ENCODE measurements around the gene RRP1. TPM values are rescaled to one million over a fixed set of nuclear protein-coding genes. Genes with fewer than 3 reads are reported as not detected.

The RRP1 gene
- total and polyA plus RNA-seq, 9 of the 15 experiments (the other 6 are each of a cell fraction or from before 2014, with no cell fraction given) = 0.89 to 105 (median 51.6) TPM

- TF ChIP-seq TCF15 (CRISPR knock-in tag; IDR thresholded peaks at IDR 0.05) (no peak), EWSR1 (IDR thresholded peaks at IDR 0.05; ENCODE audit: borderline replicate concordance, low read depth, partially characterized antibody) (no peak), ZMIZ1 (IDR thresholded peaks at IDR 0.05; ENCODE audit: low read depth in 2 of 2, low read length in 2 of 2) (no peak), SPI1 (IDR thresholded peaks at IDR 0.05; ENCODE audit: borderline replicate concordance, low read depth, low read length) (no peak)
These were observed 59.4 kb downstream of the RRP1 start (continued) for GRCh38 chr21:43848771-43849170.

- FAIRE-seq = no peak
- intact Hi-C loops (cut with micrococcal nuclease) = no loop called here
- no peak overlapping the region for H3K4me2 ChIP-seq (ENCODE audit: insufficient read depth, low read length)
- H4K20me1 ChIP-seq (replicated peaks; ENCODE audit: control insufficient read depth, insufficient read depth, low read length) = no peaks in the 10 kb centered on the region
- no peaks in the 10 kb centered on the region for H3K36me3 ChIP-seq (ENCODE audit: control insufficient read depth, insufficient read depth, low read length)
- no peak for ATAC-seq
- no peak overlapping the region for H3K27ac ChIP-seq (ENCODE audit: extremely low read depth, low read depth, low read length)
- H3K4me1 ChIP-seq (replicated peaks in 1 of 2; ENCODE audit: control insufficient read depth in 2 of 2, insufficient read depth in 2 of 2, low read length in 2 of 2) = peaks cover 10 to 22% of the 10 kb centered on the region in 2 experiments
- POLR2A ChIA-PET = interaction anchor here (0.6 to 1.0 kb wide), 3 partner anchors 16 to 1049 kb away, joined by 3 read pairs; no protein-coding TSS in a partner anchor
- H3K79me2 ChIP-seq (ENCODE audit: control insufficient read depth, insufficient read depth, low read length) = no peaks in the 10 kb centered on the region
- no peak for DNase-seq (ENCODE audit: extremely low read depth in 1 of 4, low spot score in 3 of 4)
- in situ Hi-C loops (cut with MboI) = no loop called here
- peaks cover 18% of the 10 kb centered on the region for H3K9me3 ChIP-seq (replicated peaks; ENCODE audit: control insufficient read depth, insufficient read depth, low read depth, low read length)
- no peak overlapping the region for H3K9ac ChIP-seq (ENCODE audit: insufficient read depth in 1 of 2, low read depth in 2 of 2, low read length in 2 of 2)
- no peak overlapping the region for H2AFZ ChIP-seq (ENCODE audit: low read depth, low read length)
- H3K27me3 ChIP-seq (ENCODE audit: control insufficient read depth in 2 of 2, insufficient read depth in 2 of 2, low read length in 2 of 2) = no peaks in the 10 kb centered on the region
- 63% methylated on average over 13 of the region's 13 CpGs for WGBS (ENCODE audit: insufficient coverage, low coverage, missing lambda C conversion rate)
- no TSS peak for BruUV-seq (replicated peaks)
- no peak overlapping the region for H3K4me3 ChIP-seq
- H3K9me1 ChIP-seq (ENCODE audit: control insufficient read depth, insufficient read depth, low read length) = no peaks in the 10 kb centered on the region
- CTCF ChIA-PET (ENCODE audit: low intra/inter-chr PET ratio) = no interaction called here
- no peak for TF ChIP-seq SIRT6 (IDR thresholded peaks at IDR 0.05; ENCODE audit: low read depth, low read length)
- no peak for TF ChIP-seq PCBP2 (IDR thresholded peaks at IDR 0.05; ENCODE audit: low read depth, low read length, poor library complexity, severe bottlenecking)
- TF ChIP-seq NR4A1 (CRISPR knock-in tag; IDR thresholded peaks at IDR 0.05) = no peak
- TF ChIP-seq NR4A1 (tag; IDR thresholded peaks at IDR 0.05) = 0 out of 2 replicates have a peak, but pooled peaks have one; percentile 26
- TF ChIP-seq SOX6 (IDR thresholded peaks at IDR 0.05) = no peak
- no peak for TF ChIP-seq PHF20 (IDR thresholded peaks at IDR 0.05; ENCODE audit: partially characterized antibody)
- TF ChIP-seq CSDE1 (IDR thresholded peaks at IDR 0.05) = no peak
- no peak for TF ChIP-seq TCF3 (CRISPR knock-in tag; IDR thresholded peaks at IDR 0.05)
- no peak for TF ChIP-seq ZNF778 (CRISPR knock-in tag; IDR thresholded peaks at IDR 0.05)
- no peak for TF ChIP-seq ZNF133 (CRISPR knock-in tag; IDR thresholded peaks at IDR 0.05)
- TF ChIP-seq HES1 (IDR thresholded peaks at IDR 0.05; ENCODE audit: low read depth) = no peak
These were observed 60.3 kb downstream of the RRP1 start for GRCh38 chr21:43849532-43850299.

Measured in K562 (cell line).